ENCODE measurements around the gene CLPX.
"Not testable (repeated sequence)": the region's sequence is repeated elsewhere in the genome, so short reads cannot be mapped to it uniquely, and the experiment has no call there.

CLPX gene

DNA sequence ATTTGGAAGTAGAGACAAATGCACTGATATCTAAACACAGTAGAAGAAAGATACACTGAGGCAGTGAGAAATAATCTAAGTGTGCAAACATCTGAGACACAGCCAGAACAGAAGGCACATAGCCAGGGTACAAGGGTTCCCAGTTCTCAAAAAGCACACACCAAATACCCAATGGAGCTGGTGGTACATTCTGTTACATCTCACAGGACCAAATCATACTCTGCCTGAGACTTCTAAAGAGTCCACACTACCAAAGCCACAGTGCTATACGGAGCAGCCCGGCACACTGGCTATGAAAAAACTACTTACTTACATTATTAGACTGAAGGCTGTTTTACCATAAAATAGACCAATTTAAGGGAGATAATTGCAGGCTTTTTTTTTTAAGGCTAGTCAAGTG lies 19.3 kb downstream of the CLPX start:
- DNase-seq = no peak

GRCh38 chr15:65164139-65164538 lies 21.0 kb downstream of the CLPX start:
- no peak for DNase-seq

- DNase-seq = no peak
Measured at GRCh38 chr15:65163041-65163440, 22.1 kb downstream of the CLPX start.

DNA sequence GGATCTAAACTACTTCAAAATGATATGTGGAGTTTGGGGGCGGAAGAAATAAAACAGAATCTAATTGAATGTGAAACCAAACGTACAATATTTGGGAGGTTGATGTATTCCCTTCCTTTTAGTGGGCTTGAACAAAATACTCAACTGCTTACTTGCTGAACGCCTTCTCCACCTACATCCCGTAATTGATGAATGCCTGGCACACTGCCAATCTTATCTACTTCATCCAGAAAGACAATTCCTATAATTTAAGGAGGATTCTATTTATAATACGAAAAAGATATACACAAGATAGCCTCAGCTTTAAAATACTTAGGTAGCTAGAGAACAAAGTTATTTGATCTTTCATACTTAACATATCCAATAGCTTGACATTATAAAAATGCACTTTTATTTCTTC lies 28.4 kb downstream of the CLPX start:
- DNase-seq = no peak

DNA sequence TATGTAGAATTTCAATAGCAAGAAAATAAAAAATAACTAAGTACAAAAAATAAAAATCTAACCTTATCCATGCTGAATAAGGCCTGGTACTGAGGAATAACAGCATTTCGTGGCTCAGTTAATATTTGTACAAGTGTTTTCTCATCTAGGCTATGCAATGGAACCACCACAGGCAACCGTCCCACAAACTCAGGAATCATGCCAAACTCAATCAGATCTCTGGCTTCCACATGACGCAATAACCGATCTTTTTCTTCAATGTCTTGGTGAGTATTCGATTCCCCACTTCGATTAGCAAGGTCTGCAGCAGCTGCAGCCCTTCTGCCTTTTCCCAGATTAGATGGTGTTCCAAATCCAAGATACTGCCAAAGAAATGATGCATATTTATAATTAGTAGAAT lies 30.4 kb downstream of the CLPX start:
- DNase-seq = no peak

DNA sequence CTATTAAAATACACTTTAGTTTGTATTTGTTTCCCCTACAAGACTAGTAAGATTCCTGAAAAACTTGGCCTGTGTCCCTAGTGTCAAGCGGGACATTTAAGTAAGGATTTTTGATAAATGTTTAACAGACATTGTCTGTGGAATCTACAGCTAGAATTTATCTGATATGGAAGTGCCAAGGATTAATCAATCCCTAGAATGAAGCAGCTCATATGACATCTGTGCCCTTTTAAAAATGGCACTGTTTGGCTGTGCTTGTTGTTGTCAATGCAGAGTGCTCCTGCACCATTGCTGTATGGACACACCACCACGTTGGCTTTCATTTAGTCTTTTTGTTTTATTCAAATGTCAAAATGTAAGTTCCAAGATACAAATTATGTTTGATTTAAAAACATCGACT lies 37.2 kb downstream of the CLPX start:
- DNase-seq = no peak

GRCh38 chr15:65146438-65146837 lies 38.7 kb downstream of the CLPX start:
- no peak for DNase-seq

DNA sequence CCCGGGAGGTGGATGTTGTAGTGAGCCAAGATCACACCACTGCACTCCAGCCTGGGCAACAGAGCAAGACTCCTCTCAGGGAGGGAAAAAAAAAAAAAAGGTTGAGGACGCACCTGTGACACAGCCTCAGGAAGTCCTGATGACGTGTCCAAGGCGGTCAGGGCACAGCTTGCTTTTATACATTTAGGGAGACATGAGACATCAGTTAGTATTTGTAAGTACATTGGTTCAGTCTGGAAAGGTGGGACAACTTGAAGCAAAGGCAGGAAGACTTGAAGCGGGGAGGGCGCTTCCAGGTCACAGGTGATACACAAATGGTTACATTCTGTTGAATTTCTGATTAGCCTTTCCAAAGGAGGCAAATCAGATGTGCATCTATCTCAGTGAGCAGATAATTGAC lies 46.5 kb downstream of the CLPX start:
- DNase-seq = not testable (repeated sequence)

DNA sequence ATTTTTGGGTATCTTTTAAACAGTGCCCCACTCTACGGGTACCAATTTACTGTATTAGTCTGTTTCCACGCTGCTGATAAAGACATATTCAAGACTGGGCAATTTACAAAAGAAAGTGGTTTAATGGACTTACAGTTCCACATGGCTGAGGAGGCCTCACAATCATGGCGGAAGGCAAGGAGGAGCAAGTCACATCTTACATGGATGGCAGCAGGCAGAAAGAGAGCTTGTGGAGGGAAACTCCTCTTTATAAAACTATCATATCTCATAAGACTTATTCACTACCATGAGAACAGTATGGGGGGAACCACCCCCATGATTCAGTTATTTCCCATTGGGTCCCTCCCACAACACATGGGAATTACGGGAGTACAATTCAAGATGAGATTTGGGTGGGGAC lies 47.2 kb downstream of the CLPX start:
- DNase-seq = not testable (repeated sequence)

DNA sequence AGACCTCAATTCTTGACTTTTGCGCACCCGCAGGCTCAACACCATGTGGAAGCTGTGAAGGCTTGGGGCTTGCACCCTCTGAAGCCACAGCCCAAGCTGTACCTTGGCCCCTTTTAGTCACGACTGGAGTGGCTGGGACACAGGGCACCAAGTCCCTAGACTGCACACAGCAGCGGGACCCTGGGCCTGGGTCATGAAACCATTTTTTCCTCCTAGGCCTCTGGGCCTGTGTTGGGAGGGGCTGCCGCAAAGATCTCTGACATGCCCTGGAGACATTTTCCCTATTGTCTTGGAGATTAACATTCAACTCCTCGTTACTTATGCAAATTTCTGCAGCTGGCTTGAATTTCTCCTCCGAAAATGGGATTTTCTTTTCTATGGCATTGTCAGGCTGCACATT lies 48.1 kb downstream of the CLPX start:
- not testable (repeated sequence) for DNase-seq

- no peak for DNase-seq
Measured at GRCh38 chr15:65134538-65134937, 50.6 kb downstream of the CLPX start.

DNA sequence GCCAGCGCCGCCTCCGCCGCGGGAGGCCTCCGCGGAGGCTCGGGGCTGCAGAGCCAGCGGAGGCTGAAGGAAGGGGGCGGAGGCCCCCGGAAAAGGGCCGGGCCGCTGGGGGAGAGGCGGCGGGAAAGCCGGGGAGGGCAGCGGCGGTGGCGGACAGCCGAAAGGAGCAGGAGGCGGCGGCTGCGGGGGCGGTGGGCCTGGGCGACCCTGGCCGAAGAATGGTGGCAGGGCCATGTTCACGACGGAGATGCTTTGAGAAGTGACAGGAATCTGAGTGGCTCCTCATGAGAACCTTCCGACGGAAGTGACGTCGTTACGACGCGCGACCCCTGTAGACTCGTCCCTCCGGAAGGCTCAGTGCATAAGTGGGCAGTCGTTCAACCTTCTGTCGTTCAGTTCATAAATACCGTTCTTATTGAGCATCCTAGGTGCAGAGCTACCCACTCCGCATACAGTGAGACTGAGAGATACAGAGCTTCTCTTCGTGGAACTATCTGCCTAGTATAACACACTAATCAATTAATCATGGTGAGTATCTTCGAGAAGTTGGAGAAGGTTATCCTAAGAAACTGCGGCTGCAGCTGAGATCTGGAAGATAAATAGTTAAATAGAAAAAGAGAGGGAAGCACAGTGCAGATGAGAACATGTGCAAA lies 51.5 kb downstream of the CLPX start, which contains the start of gene PDCD7:
TSS of gene PDCD7 (minus strand) at position 261 of the 653 bp plus-strand sequence. CDS start at position 234, 27 bp downstream.
- DNase-seq = peak; percentile 95 to 97

DNA sequence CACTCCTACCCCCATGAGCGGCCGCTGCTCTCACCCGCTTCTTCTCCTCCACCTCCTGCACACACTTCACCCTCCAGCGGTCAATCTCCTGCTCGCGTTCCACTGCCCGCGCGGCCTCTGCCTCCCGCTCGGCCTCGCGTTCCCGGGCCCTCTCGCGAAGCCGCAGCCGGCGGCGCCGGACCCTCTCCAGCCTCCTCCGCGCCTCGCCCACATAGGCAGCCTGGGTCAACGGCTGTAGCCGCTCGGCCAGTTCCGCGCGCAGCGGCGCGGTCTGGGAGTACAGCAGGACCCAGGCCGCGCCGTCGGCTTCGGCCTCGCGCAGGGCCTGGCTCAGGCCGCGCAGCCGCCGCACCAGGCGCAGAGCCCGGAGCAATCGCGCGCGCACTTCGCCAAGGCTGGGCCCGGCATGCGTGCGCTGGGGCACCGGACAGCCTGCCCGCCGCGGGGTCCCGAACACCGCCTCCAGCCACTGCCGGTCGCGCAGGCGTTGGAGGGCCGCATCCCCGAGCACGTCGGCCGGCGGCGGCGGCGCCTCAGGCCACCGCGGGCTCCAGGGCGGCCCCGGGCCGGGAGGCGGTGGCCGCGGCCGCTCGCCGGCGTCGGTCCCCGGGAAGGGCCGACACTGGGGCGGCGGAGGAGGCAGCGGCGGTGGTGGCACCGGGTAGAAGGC lies 52.1 kb downstream of the CLPX start:
- DNase-seq = peak; percentile 20 to 61

DNA sequence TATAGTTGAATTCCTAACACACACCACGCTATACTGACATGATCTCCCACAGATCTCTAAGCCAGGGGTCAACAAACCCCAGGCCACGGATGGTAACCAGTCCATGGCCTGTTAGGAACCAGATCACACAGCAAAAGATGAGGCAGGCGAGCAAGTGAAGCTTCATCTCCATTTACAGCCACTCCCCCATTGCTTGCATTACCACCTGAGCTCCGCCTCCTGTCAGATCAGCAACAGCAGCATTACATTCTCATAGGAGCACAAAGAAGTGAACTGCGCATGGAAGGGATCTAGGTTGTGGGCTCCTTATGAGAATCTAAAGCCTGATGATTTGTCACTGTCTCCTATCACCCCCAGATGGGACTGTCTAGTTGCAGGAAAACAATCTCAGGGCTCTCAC lies 54.2 kb downstream of the CLPX start:
- DNase-seq = no peak

- no peak for DNase-seq
Measured at GRCh38 chr15:65115542-65115941, 69.6 kb downstream of the CLPX start.

- DNase-seq = no peak
Measured at GRCh38 chr15:65115086-65115485, 70.1 kb downstream of the CLPX start, which contains the start of gene UBAP1L. TSS of gene UBAP1L (minus strand) at chr15:65115200. CDS start at chr15:65106215, 8,985 bp downstream.

DNA sequence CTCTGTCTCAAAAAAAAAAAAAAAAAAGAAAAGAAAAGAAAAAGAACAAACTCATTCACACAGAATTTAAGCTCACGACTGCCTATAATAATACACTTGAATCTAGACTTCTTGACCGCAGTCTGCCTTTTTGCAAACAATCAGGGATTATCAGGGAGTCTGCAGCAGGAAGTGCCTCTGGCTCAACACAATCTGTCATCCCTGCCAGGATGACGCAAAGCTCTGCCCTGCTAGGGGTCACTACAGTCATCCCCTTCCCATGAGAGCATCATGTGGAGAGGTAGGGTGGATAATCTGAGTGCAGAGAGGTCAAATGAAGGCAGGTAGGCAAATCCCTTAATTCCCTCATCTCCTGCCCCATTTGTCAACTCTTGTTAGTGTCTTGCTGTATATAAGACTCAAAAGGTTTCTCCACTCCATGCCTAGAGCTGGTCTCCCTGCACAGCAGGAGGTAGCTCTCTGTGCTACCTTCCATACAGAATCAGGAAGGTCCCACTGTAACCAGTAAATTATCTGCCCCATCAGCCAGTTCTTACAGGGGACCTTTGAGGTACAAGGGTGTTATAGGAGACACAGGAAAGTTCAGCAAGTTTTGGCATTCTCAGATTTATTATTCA lies 74.4 kb downstream of the CLPX start:
- no peak for DNase-seq

DNA sequence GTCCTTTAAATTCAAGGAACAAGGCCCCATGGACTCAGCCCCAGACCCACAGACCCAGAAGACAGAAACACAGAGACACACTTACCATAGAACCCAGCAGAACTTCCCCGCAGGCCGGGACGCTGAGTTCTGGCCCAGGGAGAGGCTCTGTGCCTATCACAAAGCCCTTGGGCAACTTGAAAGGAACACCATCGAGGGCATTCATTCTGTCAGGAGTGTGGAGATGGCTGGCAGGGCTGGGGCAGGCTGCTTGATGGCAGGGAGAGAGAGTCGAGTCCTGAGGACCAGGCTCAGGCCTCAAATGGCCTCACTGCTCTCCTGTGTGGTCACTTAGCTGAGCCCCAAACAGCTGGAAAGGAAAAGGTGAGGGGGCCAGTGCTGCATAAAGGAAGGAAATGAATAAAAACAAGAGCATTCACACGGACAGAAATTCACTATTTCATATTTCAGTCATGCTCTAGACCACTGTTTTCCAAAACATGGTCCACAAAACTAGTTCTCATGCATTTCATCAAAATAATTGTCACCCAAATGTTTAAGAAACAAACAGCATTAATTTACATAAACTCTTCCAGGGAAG lies 79.0 kb downstream of the CLPX start:
- no peak for DNase-seq

- DNase-seq = no peak
Measured at GRCh38 chr15:65105038-65105437, 80.1 kb downstream of the CLPX start.

GRCh38 chr15:65102912-65103311 lies 82.2 kb downstream of the CLPX start:
- DNase-seq = no peak

DNA sequence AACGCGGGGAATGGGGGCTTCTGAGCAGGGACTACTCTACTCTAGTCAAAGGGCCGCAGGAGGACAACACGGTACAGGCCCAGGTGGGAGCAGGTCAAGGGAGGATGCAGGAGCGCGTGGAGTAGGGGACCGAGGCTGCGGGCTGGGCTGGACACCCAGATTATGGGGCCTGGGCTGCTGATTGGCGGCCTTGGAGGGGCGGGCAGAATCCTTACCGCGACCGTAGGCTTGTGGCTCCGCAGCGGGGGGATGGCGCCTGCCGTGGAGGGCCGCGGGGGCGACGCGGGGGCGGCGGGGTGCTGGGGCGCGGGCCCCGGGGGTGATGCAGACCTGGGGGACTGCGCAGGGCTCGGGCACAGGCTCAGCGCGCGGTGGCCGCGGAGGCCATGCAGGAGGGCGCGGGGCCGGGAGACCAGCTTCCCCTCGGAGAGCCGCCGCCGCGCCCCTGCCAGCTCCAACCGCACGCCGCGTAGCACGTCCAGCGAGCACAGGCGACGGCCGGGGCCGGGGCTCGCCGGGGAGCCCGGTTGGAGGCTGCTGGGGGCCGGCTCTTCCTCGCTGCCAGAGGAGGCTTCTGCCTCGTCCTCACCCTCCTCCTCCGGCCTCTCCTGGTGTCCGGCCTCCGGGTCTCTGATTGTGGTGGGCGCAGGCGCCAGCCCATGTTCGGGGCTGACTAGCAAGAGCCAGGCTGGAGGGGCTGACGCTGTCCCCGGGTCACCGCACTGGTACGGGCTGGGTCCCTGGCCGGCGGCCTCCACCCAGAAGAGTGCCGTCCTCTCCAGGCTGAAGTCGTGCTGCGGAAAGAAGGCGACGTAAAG lies 83.0 kb downstream of the CLPX start:
- no peak for DNase-seq

- peak; percentile 54 to 66 for DNase-seq
Measured at GRCh38 chr15:65101411-65101890, 83.7 kb downstream of the CLPX start.

GRCh38 chr15:65100442-65100841 lies 84.7 kb downstream of the CLPX start:
- no peak for DNase-seq
